ENCODE measurements around the gene ADGRV1.

ADGRV1 gene

GRCh38 chr5:90930062-90930461, 371.5 kb downstream of the ADGRV1 start:
- no peak for DNase-seq (ENCODE audit: extremely low read depth, low read depth)
- TF ChIP-seq CTCF (IDR thresholded peaks at IDR 0.05; ENCODE audit: low read depth, low read length) = no peak

GRCh38 chr5:90930756-90931431, 372.3 kb downstream of the ADGRV1 start:
- no peak for TF ChIP-seq CTCF (IDR thresholded peaks at IDR 0.05; ENCODE audit: low read depth, low read length)
- DNase-seq (ENCODE audit: extremely low read depth, low read depth) = no peak

GRCh38 chr5:90932052-90932699, 373.6 kb downstream of the ADGRV1 start:
- TF ChIP-seq CTCF (IDR thresholded peaks at IDR 0.05; ENCODE audit: low read depth, low read length) = peak; percentile 81
- peak; percentile 27 for DNase-seq (ENCODE audit: extremely low read depth, low read depth)

GRCh38 chr5:90933298-90933697, 374.7 kb downstream of the ADGRV1 start:
- TF ChIP-seq CTCF (IDR thresholded peaks at IDR 0.05; ENCODE audit: low read depth, low read length) = no peak
- no peak for DNase-seq (ENCODE audit: extremely low read depth, low read depth)

GRCh38 chr5:90934091-90934719, 375.6 kb downstream of the ADGRV1 start:
- DNase-seq (ENCODE audit: extremely low read depth, low read depth) = no peak
- TF ChIP-seq CTCF (IDR thresholded peaks at IDR 0.05; ENCODE audit: low read depth, low read length) = no peak

- DNase-seq (ENCODE audit: extremely low read depth, low read depth) = no peak
- no peak for TF ChIP-seq CTCF (IDR thresholded peaks at IDR 0.05; ENCODE audit: low read depth, low read length)
Observed at GRCh38 chr5:90934738-90935137, 376.1 kb downstream of the ADGRV1 start.

- no peak for DNase-seq (ENCODE audit: extremely low read depth, low read depth)
- TF ChIP-seq CTCF (IDR thresholded peaks at IDR 0.05; ENCODE audit: low read depth, low read length) = no peak
Observed at GRCh38 chr5:90939211-90939610, 380.6 kb downstream of the ADGRV1 start.

All from AG09319 (cell line).